GM19328 (cell line): ENCODE data around the gene TRMT5.

ENCODE experiments used
- ATAC-seq: cut with Tn5 transposase; IDR thresholded peaks from one replicate; pipeline ENCODE4 v1.9.1; 2021; ENCODE audit warnings: mild to moderate bottlenecking, moderate library complexity; ENCODE audit not compliant: unreplicated experiment

Gene TRMT5

DNA sequence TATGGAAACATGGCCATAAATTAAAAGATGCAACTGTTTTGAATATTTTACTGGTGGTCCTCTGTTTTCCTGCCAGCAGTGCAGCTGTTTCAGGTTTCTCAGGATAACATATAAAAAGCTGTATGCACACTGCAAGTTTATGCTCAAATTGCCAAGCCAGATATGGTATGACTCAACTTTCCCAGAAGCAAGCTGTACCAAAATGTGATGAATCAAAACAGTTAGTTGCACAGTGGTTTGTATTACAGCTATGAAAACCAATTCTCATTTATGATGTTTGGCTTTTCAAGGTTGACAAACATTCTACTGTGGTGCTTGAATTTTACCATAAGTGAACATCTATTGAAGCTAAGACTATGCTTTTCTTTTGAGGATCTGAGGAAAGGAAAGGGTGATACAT lies 15.5 kb downstream of the TRMT5 start:
- ATAC-seq, result no peak

DNA sequence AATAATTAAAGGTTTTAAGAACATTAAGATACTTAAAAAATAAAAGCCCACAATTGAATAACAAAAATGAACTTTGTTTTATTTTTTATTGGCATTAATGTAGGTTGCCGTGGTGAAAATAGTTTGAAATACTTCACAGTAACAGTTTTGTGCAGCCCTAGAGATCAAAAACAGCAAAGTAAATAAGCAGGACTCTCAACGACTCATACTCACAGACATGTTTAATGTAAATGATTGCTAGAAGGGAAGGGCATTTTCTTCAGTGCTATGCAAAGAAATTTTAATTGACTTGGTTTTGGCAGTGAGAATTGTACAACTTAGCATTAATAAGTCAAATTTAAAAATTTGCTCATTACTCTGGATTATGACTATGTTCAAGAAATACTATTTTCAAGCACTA lies 16.0 kb downstream of the TRMT5 start:
- ATAC-seq, result no peak

DNA sequence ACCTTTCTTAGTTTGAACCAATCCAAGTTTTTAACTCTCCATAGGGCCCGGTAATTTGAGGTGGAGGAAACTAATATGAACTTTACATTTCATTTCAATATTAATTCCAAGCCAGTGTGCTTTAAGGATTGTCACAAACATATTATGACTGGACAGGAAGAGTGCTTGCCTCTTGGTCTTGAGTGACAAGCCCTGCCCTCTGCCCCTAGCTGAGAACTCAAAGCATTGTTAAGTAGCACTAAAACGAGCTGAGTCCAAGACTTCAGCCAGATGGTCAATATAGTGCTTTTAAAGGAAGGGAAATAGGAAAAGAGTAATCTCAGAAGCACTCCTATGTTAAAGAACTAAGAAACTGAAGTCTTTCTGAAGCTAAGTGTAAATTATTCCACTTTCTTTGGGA lies 17.1 kb downstream of the TRMT5 start:
- no peak for ATAC-seq

DNA sequence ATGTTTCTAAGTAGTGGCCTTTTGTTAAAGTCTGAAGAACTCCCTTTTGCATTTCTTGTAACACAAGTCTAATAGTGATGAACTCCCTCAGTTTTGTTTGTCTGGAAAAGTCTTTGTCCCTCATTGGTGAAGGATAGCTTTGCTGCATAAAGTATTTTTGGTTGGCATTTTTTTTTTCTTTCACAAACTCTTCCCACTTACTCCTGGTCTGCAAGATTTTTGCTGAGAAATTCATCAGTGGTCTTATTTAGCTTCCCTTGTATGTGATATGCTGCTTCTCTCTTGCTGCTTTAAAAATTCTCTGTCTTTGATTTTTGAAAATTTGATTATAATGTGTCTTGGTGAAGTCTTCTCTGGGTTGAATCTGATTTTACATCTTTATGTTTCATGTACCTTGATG lies 22.7 kb downstream of the TRMT5 start:
- ATAC-seq, result no peak

DNA sequence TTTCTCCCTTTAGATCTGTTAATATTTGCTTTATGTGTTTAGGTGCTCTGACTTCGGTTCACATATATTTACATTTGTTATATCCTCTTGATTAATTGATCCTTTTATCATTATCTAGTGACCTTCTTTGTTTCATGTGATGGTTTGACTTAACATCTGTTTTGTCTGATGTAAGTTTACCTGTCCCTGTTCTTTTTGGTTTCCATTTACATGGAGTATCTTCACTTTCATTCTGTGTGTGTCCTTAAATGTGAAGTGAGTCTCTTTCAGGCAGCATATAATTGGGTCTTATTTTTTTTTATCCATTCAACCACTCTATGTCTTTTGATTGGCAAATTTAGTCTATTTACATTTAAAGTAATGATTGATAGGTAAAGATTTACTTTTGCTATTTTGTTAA lies 24.2 kb downstream of the TRMT5 start:
- ATAC-seq, result no peak

DNA sequence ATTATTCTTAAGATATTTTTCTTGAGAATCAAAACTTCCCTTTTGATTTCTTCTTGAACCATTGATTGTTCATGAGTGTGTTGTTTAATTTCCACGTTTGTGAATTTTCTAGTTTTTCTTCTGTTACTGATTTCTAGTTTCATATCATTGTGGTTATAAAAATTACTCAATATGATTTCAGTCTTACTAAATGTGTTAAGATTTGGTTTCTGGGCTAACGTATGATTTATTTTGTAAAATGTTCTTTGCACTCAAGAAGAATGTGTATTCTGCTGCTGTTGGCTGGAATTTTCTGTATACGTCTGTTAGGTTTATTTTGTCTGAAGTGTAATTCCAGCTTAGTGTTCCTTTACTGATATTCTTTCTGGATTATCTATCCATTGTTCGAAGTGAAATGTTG lies 24.7 kb downstream of the TRMT5 start:
- ATAC-seq, result no peak

DNA sequence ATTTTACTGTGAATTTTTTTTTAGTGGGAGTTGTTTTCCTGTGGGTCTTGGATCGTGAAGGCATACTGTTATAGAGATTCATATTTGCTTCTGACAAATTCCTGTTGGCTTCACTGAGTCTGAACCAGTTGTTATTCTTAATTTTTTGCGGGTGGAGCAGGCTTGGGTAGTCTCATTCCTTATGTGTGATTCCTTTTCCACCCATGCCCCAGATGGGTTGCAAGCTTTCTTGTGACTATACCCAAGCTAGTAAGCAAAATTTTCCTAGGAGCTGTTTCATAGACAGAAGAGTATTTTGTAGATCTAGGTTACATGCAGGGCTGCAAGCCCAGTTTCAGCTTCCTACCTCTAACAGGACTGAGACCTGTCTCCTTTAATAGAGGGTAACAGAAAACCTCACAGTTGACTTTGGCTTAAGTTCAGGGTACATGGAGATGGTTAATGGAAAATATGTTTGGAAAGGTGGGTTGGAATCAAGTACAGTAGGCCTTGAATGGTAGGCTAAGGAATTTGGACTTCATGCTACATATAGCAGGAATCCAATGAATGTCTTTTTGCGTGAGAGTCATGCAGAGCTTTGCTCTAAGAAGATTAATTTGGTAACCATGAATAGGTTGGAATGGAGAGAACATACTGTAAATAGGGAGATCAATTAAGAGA lies 29.0 kb downstream of the TRMT5 start:
- no peak for ATAC-seq

DNA sequence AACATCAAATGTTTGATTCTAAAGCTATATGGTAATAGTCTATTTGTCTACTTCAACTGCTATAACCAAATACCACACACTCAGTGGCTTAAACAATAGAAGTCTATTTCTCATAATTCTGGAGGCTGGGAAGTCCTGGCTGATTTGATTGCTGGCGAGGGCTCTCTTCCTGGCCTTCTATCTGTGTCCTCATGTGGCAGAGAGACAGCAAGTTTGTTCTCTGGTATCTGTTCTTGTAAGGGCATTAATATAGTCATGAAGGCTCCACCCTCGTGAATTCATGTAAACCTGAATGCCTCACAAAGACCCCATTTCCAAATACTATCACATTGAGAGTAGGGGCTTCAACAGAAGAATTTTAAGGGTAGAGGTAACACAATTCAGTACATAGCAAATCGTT lies 34.1 kb downstream of the TRMT5 start:
- ATAC-seq, result no peak

DNA sequence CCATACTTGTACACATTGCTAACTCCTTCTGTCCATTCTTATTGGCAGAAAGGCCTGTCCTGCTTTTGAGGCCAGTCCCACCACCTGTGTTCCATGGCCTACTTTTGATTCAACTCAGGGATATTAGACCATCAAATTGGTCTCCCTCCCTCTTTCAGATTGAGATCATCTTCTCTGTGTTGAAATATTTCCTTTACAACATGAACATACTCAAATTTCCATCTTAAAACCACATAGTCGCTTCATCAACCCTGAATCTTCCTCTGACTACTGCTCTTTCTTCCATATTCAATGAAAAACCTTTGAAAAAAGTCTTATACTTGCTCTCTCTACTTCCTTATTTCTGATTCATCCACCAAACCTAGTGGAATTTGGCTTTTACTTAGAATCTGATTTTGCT lies 34.9 kb downstream of the TRMT5 start:
- ATAC-seq, result no peak

DNA sequence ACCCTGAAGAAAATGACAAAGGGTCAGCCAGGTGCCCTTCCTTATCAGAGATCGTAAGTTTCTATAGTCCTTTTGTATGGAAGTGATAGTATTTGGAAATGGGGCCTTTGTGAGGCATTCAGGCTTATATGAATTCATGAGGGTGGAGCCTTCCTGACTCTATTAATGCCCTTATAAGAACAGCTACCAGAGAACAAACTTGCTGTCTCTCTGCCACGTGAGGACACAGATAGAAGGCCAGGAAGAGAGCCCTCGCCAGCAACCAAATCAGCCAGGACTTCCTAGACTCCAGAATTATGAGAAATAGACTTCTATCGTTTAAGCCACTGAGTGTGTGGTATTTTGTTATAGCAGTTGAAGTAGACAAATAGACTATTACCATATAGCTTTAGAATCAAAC lies 36.7 kb downstream of the TRMT5 start:
- no peak for ATAC-seq

DNA sequence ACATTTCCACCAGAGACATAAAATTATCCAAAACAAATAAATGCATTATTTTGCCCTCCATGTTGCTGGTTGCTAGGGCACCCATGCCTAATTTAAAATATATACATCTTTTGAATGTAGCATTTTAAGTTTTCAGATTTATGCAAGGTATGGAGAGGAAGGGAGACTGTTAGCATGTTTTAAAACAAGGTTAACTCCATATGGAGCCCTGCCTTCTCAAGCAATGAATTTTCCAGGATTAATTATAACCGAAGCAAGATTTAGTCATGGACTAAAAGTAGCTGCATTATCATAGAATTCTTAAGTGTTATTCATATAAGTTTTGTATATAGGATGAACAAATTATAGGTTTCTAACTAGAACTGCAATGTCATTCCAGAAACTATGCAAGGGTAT lies 37.2 kb downstream of the TRMT5 start:
- ATAC-seq, result no peak

DNA sequence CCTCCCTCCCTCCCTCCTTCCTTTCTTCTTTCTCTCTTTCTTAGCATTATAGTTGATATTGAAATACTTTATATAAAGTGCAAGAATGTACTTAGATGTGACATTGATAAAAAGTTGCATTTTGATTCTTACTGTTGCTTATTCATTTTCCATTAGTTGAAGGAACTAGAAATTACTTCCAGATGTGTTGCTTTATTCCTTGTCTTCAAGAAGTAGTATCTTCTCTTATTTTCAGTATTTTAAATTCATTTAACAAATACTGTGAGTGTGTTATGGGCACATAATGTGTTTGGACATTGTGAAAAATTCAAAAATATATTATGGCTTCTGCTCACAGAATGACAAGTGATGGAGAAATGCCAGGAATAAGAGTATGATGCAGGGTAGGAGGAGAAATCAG lies 45.6 kb downstream of the TRMT5 start:
- no peak for ATAC-seq

DNA sequence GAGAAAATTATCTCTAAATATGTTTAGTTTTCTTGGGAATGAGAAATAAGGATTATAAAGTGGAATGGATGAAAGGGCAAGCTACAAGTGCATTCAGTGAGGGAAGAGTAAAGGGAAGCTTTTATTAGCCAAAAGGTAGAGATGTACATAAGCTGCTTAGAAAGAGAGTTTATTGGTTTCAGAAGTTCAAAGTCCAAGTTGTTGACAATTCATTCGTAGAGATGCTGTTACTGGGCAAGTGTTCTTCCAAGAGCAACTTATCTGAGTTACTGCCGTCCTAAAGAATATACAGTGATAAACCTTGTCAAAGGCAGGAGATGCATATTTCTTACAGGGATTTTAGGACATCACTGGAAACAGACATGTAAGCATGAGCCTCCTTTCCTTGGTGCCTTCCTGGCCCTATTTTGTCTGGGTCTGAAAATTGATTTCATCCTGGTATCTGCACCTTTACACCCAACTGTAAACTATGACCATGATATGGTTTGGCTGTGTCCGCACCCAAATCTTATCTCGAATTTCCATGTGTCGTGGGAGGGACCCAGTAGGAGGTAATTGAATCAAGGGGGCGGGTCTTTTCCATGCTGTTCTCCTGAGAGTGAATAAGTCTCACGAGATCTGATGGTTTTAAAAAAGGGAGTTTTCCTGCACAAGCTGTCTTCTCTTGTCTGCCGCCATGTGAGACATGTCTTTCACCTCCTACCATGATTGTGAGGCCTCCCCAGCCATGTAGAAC lies 46.8 kb downstream of the TRMT5 start:
- no peak for ATAC-seq

DNA sequence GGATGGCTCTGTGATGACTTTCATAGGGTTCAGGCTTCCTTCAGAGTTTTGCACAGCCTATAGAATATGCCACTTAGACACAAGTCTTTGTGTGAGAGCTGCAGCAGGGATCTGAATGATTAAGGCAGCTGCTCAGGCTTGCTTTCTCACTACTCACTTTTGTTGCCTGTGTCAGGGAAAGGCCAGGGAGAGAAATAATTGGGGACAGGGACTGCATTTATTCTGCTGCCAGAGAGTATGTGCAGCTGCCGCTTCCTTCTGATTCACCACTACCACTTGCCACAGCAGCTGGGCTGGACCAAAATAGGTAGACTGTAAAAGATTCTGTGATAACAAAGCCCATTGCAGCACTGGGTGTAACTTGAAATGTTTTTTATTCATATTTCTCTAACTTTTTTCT lies 49.7 kb downstream of the TRMT5 start:
- no peak for ATAC-seq

DNA sequence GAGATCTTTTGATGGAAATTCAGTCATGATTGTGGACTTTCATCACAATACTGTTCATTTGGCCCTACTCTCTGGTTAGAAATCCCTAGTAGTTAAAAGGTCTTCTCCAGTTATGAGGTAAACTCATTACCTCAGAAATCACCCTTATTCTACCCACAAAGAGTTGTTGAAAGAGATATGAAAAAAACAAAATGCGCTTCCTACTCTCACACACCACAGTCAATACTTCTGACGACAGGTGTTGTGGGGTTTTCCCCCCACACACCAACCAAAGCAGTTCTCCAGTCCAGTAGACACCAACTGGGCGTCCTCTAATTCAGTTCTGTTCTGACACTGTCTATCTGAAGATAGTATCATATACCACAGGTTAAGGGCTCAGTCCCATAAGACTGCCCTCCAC lies 54.9 kb downstream of the TRMT5 start:
- ATAC-seq, result peak; percentile 90

DNA sequence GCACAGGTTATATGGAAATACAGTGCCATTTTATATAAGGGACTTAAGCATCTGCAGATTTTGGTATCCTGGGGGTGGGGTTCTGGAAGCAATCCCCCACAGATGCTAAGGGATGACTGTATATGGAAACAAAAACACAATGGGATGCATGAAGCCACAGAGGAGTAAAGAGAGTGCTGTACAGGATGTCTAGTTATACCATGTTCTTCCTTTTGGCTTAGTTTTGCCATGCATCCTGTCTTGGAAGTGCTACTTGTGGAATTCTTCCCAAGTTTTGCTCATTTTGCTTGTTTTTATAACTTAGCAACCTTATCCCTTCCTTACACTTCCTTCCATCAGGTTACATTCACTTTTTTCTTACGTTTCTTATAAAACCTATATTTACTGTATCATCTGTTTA lies 55.6 kb downstream of the TRMT5 start:
- no peak for ATAC-seq

DNA sequence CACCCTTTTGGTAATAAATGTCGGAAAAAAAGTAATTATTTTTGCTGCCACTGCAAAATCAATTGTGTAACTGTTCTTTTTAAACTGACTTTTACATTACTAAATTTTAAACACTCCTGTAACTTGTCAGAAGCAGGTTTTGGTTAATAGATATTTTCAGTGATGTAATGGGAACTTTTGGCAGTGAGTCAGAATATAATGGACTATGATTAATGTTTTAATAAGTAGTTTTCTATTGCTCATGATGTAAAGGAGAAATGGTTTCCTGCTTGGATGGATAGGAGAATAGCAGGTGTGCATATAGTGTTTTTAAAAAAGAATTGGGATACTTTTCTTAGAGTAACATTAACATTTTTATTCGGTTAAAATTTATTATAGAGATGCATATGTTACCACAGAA lies 58.8 kb downstream of the TRMT5 start:
- ATAC-seq, result no peak
